GM18873 (cell line): Measurements from ENCODE around the gene MACROD2.

Experiments
- ATAC-seq: cut with Tn5 transposase; IDR thresholded peaks from one replicate; pipeline ENCODE4 v1.9.1; 2021; ENCODE audit warnings: mild to moderate bottlenecking, moderate library complexity, moderate number of reproducible peaks; ENCODE audit not compliant: unreplicated experiment, low FRiP score

Gene MACROD2

GRCh38 chr20:14566505-14566904, 571.2 kb downstream of the MACROD2 start:
- ATAC-seq: no peak

GRCh38 chr20:14568225-14568624, 572.9 kb downstream of the MACROD2 start:
- ATAC-seq: no peak

- no peak for ATAC-seq
Measured at GRCh38 chr20:14568701-14569100, 573.4 kb downstream of the MACROD2 start.

- ATAC-seq: no peak
Measured at GRCh38 chr20:14569641-14570040, 574.3 kb downstream of the MACROD2 start.

GRCh38 chr20:14570811-14571210, 575.5 kb downstream of the MACROD2 start:
- no peak for ATAC-seq

- no peak for ATAC-seq
Measured at GRCh38 chr20:14573676-14574075, 578.4 kb downstream of the MACROD2 start.

GRCh38 chr20:14576196-14576877, 581.0 kb downstream of the MACROD2 start:
- no peak for ATAC-seq

GRCh38 chr20:14580418-14581074, 585.2 kb downstream of the MACROD2 start:
- no peak for ATAC-seq

- no peak for ATAC-seq
Measured at GRCh38 chr20:14581731-14582130, 586.4 kb downstream of the MACROD2 start.

- no peak for ATAC-seq
Measured at GRCh38 chr20:14582855-14583254, 587.5 kb downstream of the MACROD2 start.

- no peak for ATAC-seq
Measured at GRCh38 chr20:14583413-14583812, 588.1 kb downstream of the MACROD2 start.

GRCh38 chr20:14589383-14589782, 594.1 kb downstream of the MACROD2 start:
- no peak for ATAC-seq

GRCh38 chr20:14595051-14595450, 599.7 kb downstream of the MACROD2 start:
- no peak for ATAC-seq

GRCh38 chr20:14597206-14597715, 601.9 kb downstream of the MACROD2 start:
- no peak for ATAC-seq

GRCh38 chr20:14599613-14600012, 604.3 kb downstream of the MACROD2 start:
- no peak for ATAC-seq

GRCh38 chr20:14600527-14600926, 605.2 kb downstream of the MACROD2 start:
- ATAC-seq: no peak

GRCh38 chr20:14604143-14604542, 608.8 kb downstream of the MACROD2 start:
- no peak for ATAC-seq

GRCh38 chr20:14609328-14610221, 614.3 kb downstream of the MACROD2 start:
- ATAC-seq: no peak

- ATAC-seq: no peak
Measured at GRCh38 chr20:14611479-14611878, 616.2 kb downstream of the MACROD2 start.

- ATAC-seq: no peak
Measured at GRCh38 chr20:14612391-14612790, 617.1 kb downstream of the MACROD2 start.

GRCh38 chr20:14616003-14616402, 620.7 kb downstream of the MACROD2 start:
- ATAC-seq: no peak
